ENCODE measurements around the gene BHLHA15.

The BHLHA15 gene

GRCh38 chr7:98231493-98232262 lies 20.4 kb downstream of the BHLHA15 start:
- no peak for DNase-seq (ENCODE audit: low read depth)
- no peak overlapping the region for H3K4me3 ChIP-seq (ENCODE audit: control insufficient read depth, low read depth, low read length)
- TF ChIP-seq CTCF (conservative IDR thresholded peaks at IDR 0.05; ENCODE audit: control insufficient read depth, insufficient read depth, low read depth, low read length): no peak

- no peak overlapping the region for H3K4me3 ChIP-seq (ENCODE audit: control insufficient read depth, low read depth, low read length)
- no peak for TF ChIP-seq CTCF (conservative IDR thresholded peaks at IDR 0.05; ENCODE audit: control insufficient read depth, insufficient read depth, low read depth, low read length)
- DNase-seq (ENCODE audit: low read depth): no peak
Measured at GRCh38 chr7:98232263-98232585, 21.0 kb downstream of the BHLHA15 start.

- no peak for TF ChIP-seq CTCF (conservative IDR thresholded peaks at IDR 0.05; ENCODE audit: control insufficient read depth, insufficient read depth, low read depth, low read length)
- no peak for DNase-seq (ENCODE audit: low read depth)
Measured at GRCh38 chr7:98232799-98233198, 21.6 kb downstream of the BHLHA15 start.

GRCh38 chr7:98233219-98234070 lies 22.2 kb downstream of the BHLHA15 start:
- TF ChIP-seq CTCF (conservative IDR thresholded peaks at IDR 0.05; ENCODE audit: control insufficient read depth, insufficient read depth, low read depth, low read length): no peak
- no peak for DNase-seq (ENCODE audit: low read depth)
- H3K4me3 ChIP-seq (ENCODE audit: control insufficient read depth, low read depth, low read length): no peak overlapping the region

More at GRCh38 chr7:98232799-98233198, 21.6 kb downstream of the BHLHA15 start:
- no peak overlapping the region for H3K4me3 ChIP-seq (ENCODE audit: control insufficient read depth, low read depth, low read length)

- TF ChIP-seq CTCF (conservative IDR thresholded peaks at IDR 0.05; ENCODE audit: control insufficient read depth, insufficient read depth, low read depth, low read length): peak; percentile 2
- DNase-seq (ENCODE audit: low read depth): no peak
- no peak overlapping the region for H3K4me3 ChIP-seq (ENCODE audit: control insufficient read depth, low read depth, low read length)
Measured at GRCh38 chr7:98234429-98235147, 23.3 kb downstream of the BHLHA15 start.

GRCh38 chr7:98235901-98236300 lies 24.7 kb downstream of the BHLHA15 start:
- DNase-seq (ENCODE audit: low read depth): no peak
- TF ChIP-seq CTCF (conservative IDR thresholded peaks at IDR 0.05; ENCODE audit: control insufficient read depth, insufficient read depth, low read depth, low read length): no peak
- H3K4me3 ChIP-seq (ENCODE audit: control insufficient read depth, low read depth, low read length): no peak overlapping the region

Measured in fibroblast of mammary gland (primary cell).